A673 (cell line): ENCODE data around the gene SRRD.

Source experiments
- EZH2 ChIP-seq: fragments of 200-600 bp; sonication (generic); IDR thresholded peaks from 2 replicates; pipeline ENCODE4 v1.6.1; 2017; ENCODE audit warnings: borderline replicate concordance, low read depth, mild to moderate bottlenecking, mixed read lengths, antibody characterized with exemption, low read length; ENCODE audit not compliant: poor library complexity, severe bottlenecking
- TF ChIP-seq, protein P1 (sequence below): fragments of 300-800, 200-600 bp; sonication (generic); conservative IDR thresholded peaks from 2 replicates; pipeline ENCODE4 v1.5.1; 2017; ENCODE audit warnings: low read depth, mild to moderate bottlenecking, antibody characterized with exemption, low read length, moderate library complexity, mixed read lengths

GRCh38 chr22:26508148-26508547 lies 24.5 kb downstream of the SRRD start:
- TF ChIP-seq, protein P1, sequence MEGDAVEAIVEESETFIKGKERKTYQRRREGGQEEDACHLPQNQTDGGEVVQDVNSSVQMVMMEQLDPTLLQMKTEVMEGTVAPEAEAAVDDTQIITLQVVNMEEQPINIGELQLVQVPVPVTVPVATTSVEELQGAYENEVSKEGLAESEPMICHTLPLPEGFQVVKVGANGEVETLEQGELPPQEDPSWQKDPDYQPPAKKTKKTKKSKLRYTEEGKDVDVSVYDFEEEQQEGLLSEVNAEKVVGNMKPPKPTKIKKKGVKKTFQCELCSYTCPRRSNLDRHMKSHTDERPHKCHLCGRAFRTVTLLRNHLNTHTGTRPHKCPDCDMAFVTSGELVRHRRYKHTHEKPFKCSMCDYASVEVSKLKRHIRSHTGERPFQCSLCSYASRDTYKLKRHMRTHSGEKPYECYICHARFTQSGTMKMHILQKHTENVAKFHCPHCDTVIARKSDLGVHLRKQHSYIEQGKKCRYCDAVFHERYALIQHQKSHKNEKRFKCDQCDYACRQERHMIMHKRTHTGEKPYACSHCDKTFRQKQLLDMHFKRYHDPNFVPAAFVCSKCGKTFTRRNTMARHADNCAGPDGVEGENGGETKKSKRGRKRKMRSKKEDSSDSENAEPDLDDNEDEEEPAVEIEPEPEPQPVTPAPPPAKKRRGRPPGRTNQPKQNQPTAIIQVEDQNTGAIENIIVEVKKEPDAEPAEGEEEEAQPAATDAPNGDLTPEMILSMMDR = no peak
- TF ChIP-seq EZH2 = no peak
